T-helper 9 cell (primary cell): Measurements from ENCODE around the gene CNRIP1.

Experiments used
- DNase-seq: peaks from one replicate; pipeline ENCODE4 v3.0.0-alpha.2; 2020

CNRIP1 gene

GRCh38 chr2:68250652-68251186 is 69.0 kb downstream of the CNRIP1 start:
- no peak for DNase-seq

- DNase-seq, result no peak
Measured at GRCh38 chr2:68250196-68250595, 69.6 kb downstream of the CNRIP1 start.

DNA sequence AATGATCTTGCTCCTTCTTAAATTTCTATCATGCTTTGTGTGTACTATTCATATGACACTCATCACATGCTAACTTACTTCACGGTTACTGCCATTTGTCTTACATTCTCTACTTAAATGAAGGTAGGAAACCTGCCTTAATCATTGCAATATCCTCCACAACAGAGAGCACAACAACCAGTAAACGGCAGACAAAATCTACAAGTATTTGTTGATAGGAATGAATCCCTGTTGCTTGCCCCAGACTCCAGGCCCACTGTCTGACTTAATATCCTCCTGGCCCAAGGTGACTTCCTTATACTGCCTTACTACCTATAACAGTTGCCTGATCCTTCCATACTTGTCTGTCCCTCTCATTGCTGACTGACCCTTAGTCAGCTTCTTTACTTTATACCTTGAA is 70.9 kb downstream of the CNRIP1 start:
- DNase-seq, result no peak

- no peak for DNase-seq
Measured at GRCh38 chr2:68248361-68248760, 71.4 kb downstream of the CNRIP1 start.

- DNase-seq, result no peak
Measured at GRCh38 chr2:68246396-68246795, 73.4 kb downstream of the CNRIP1 start.

DNA sequence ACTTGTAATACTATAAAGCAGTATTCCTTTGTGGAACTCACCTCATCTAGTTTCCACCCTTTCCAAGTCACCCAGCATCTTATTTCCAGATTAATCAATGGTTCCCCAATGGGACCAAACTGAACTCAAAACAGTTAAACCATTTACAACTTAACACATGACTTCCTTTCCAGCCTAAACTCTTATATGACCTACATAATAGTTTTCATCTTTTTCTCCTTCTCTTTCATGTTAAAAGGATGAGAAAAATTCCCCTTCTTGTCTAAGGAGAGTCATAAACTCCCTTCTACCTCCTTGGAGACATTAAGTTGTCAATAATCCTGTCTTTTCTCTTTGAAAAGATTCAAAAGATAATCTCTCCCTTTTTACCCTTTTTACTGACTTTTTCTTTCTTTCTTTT is 74.1 kb downstream of the CNRIP1 start:
- no peak for DNase-seq

DNA sequence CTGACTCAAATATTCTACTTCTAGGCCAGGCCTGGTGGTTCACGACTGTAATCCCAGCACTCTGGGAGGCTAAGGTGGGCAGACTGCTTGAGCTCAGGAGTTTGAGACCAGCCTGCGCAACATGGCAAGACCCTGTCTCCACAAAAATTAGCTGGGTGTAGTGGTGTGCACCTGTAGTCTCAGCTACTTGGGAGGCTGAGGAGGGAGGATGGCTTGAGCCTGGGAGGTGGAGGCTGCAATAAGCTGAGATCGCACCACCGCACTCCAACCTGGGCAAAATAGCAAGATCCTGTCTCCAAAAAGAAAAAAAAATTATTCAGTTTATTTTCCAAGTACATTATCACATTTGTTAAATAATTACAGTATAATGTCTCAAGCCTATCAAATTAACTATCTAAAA is 74.7 kb downstream of the CNRIP1 start:
- DNase-seq, result no peak

DNA sequence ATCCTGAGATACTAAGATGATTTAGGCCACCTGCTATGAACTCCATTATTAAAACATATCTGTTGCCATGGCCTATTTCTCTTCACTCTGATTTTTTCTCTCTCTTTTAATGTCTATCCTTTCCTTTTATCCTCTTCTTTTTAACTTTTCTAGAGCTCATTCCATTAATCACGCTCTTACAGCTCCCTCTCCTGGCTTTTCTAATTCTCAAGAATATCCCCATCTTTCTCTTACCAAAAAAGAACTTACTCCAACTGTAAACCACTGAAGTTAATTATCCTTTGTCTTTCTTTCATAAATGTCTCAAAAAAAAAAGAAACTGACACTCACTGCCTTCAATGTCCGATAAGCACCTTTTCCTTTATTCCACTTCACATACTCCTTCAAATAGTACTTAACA is 75.3 kb downstream of the CNRIP1 start:
- DNase-seq, result no peak
